Measurements from ENCODE around the gene TRIOBP. TPM values are rescaled to one million over a fixed set of nuclear protein-coding genes. Genes with fewer than 3 reads are reported as not detected.

Gene TRIOBP
- total RNA-seq, 2 experiments from 2014 or later = 31.1 to 31.6 TPM

GRCh38 chr22:37758694-37759093, 61.8 kb downstream of the TRIOBP start:
- no peak overlapping the region for H3K27ac ChIP-seq (ENCODE audit: low read depth, low read length, poor library complexity, severe bottlenecking)
- ChIA-PET CTCF (ENCODE audit: unreplicated experiment) (no interaction called here), POLR2A (no interaction called here)
- no TSS peak for BruUV-seq (replicated peaks)
- no peak overlapping the region for H3K4me3 ChIP-seq (ENCODE audit: low read depth, low read length, poor library complexity, severe bottlenecking)
- DNase-seq (ENCODE audit: low spot score) = no peak
- H3K9me3 ChIP-seq (ENCODE audit: low read length) = no peaks in the 10 kb centered on the region
- H3K9me2 ChIP-seq (ENCODE audit: insufficient read depth, low read length) = no peaks in the 10 kb centered on the region
- no peak for TF ChIP-seq CTCF (conservative IDR thresholded peaks at IDR 0.05; ENCODE audit: low read length)
- no peak for TF ChIP-seq EZH2phosphoT487 (IDR thresholded peaks at IDR 0.05; ENCODE audit: borderline replicate concordance, low read depth, low read length)
- H3K4me1 ChIP-seq (ENCODE audit: insufficient read depth, low read length, poor library complexity, severe bottlenecking) = no peaks in the 10 kb centered on the region
- H4K20me1 ChIP-seq (ENCODE audit: insufficient read depth, low read length) = no peaks in the 10 kb centered on the region
- H2AFZ ChIP-seq (ENCODE audit: low read length) = no peak overlapping the region
- H3K79me2 ChIP-seq (ENCODE audit: insufficient read depth, low read depth, low read length) = no peaks in the 10 kb centered on the region
- intact Hi-C loops (cut with micrococcal nuclease; ENCODE audit: unreplicated experiment) = no loop called here
- H3K36me3 ChIP-seq (ENCODE audit: insufficient read depth, low read length) = peaks cover 38% of the 10 kb centered on the region; the same call in 1 of the 2 replicates
- H3K4me2 ChIP-seq (ENCODE audit: low read length) = no peak overlapping the region

GRCh38 chr22:37759281-37759680, 62.4 kb downstream of the TRIOBP start:
- Histone ChIP-seq H3K9me3 (ENCODE audit: low read length) (no peaks in the 10 kb centered on the region), H3K9me2 (ENCODE audit: insufficient read depth, low read length) (no peaks in the 10 kb centered on the region), H3K27ac (ENCODE audit: low read depth, low read length, poor library complexity, severe bottlenecking) (no peak overlapping the region), H3K4me2 (ENCODE audit: low read length) (no peak overlapping the region), H3K79me2 (ENCODE audit: insufficient read depth, low read depth, low read length) (no peaks in the 10 kb centered on the region), H3K36me3 (ENCODE audit: insufficient read depth, low read length) (peaks cover 38% of the 10 kb centered on the region; the same call in 1 of the 2 replicates), H3K4me3 (ENCODE audit: low read depth, low read length, poor library complexity, severe bottlenecking) (no peak overlapping the region), H3K4me1 (ENCODE audit: insufficient read depth, low read length, poor library complexity, severe bottlenecking) (no peaks in the 10 kb centered on the region), H4K20me1 (ENCODE audit: insufficient read depth, low read length) (no peaks in the 10 kb centered on the region), H2AFZ (ENCODE audit: low read length) (no peak overlapping the region)
- TF ChIP-seq CTCF (conservative IDR thresholded peaks at IDR 0.05; ENCODE audit: low read length) (no peak), EZH2phosphoT487 (IDR thresholded peaks at IDR 0.05; ENCODE audit: borderline replicate concordance, low read depth, low read length) (no peak)
- intact Hi-C loops (cut with micrococcal nuclease; ENCODE audit: unreplicated experiment) = no loop called here
- ChIA-PET POLR2A (no interaction called here), CTCF (ENCODE audit: unreplicated experiment) (no interaction called here)
- no peak for DNase-seq (ENCODE audit: low spot score)
- no TSS peak for BruUV-seq (replicated peaks)

- Histone ChIP-seq H3K9me3 (ENCODE audit: low read length) (no peaks in the 10 kb centered on the region), H4K20me1 (ENCODE audit: insufficient read depth, low read length) (no peaks in the 10 kb centered on the region), H3K4me3 (ENCODE audit: low read depth, low read length, poor library complexity, severe bottlenecking) (no peak overlapping the region), H3K9me2 (ENCODE audit: insufficient read depth, low read length) (no peaks in the 10 kb centered on the region), H3K79me2 (ENCODE audit: insufficient read depth, low read depth, low read length) (no peaks in the 10 kb centered on the region), H3K27ac (ENCODE audit: low read depth, low read length, poor library complexity, severe bottlenecking) (no peak overlapping the region), H3K4me1 (ENCODE audit: insufficient read depth, low read length, poor library complexity, severe bottlenecking) (no peaks in the 10 kb centered on the region), H3K4me2 (ENCODE audit: low read length) (no peak overlapping the region), H3K36me3 (ENCODE audit: insufficient read depth, low read length) (peaks cover 32% of the 10 kb centered on the region; the same call in 1 of the 2 replicates), H2AFZ (ENCODE audit: low read length) (no peak overlapping the region)
- POLR2A ChIA-PET = no interaction called here
- no TSS peak for BruUV-seq (replicated peaks)
- no peak for DNase-seq (ENCODE audit: low spot score)
- intact Hi-C loops (cut with micrococcal nuclease; ENCODE audit: unreplicated experiment) = no loop called here
- TF ChIP-seq CTCF (conservative IDR thresholded peaks at IDR 0.05; ENCODE audit: low read length) (no peak), EZH2phosphoT487 (IDR thresholded peaks at IDR 0.05; ENCODE audit: borderline replicate concordance, low read depth, low read length) (no peak)
- CTCF ChIA-PET (ENCODE audit: unreplicated experiment) = no interaction called here
Measured at GRCh38 chr22:37760152-37760551, 63.3 kb downstream of the TRIOBP start.
